Activated CD4-positive, alpha-beta T cell treated with anti-CD3 and anti-CD28 coated beads, Interleukin-2, amount 10 ng/mL, durations not matched to agents 7 days and 5 days (primary cell): ENCODE measurements around the gene PPAN. TPM values are rescaled to one million over a fixed set of nuclear protein-coding genes. Genes with fewer than 3 reads are reported as not detected.
A peak's percentile ranks its signal among the peaks of the same experiment; 100 is the strongest.

Source experiments
- CTCF ChIA-PET: fragments of 350-600 bp; sonication (Branson Sonifier 250); formaldehyde crosslinking; loops from one replicate; lab custom pipeline; 2021; ENCODE audit warnings: antibody characterized with exemption; lab: Charles Lee
- POLR2A ChIA-PET: fragments of 350-600 bp; sonication (Branson Sonifier 250); formaldehyde crosslinking; loops from one replicate; lab custom pipeline; 2021; ENCODE audit warnings: antibody characterized with exemption; lab: Charles Lee
- DNase-seq: peaks from one replicate; pipeline ENCODE4 v3.0.0-alpha.2; 2020
- H3K27ac Mint-ChIP-seq: one replicate; pipeline ENCODE4 v1.8.0; 2021; ENCODE audit warnings: mild to moderate bottlenecking, moderate library complexity, mixed read lengths
- H3K27me3 Mint-ChIP-seq: one replicate; pipeline ENCODE4 v1.8.0; 2021; ENCODE audit warnings: mixed read lengths
- H3K36me3 Mint-ChIP-seq: one replicate; pipeline ENCODE4 v1.8.0; 2021; ENCODE audit warnings: low read depth, mixed read lengths
- H3K4me1 Mint-ChIP-seq: one replicate; pipeline ENCODE4 v1.8.0; 2021; ENCODE audit warnings: mixed read lengths
- H3K4me3 Mint-ChIP-seq: one replicate; pipeline ENCODE4 v1.8.0; 2021; ENCODE audit warnings: mild to moderate bottlenecking, moderate library complexity, mixed read lengths
- H3K9me3 Mint-ChIP-seq: one replicate; pipeline ENCODE4 v1.8.0; 2021; ENCODE audit warnings: mixed read lengths
- total RNA-seq, 2 experiments: library from RNA; stranded (reverse); gene quantifications; one replicate each; pipeline ENCODE4 v1.2.3, GENCODE V29; 2021

The PPAN gene
- total RNA-seq, 2 experiments from 2014 or later, result 77.8 to 77.9 TPM

GRCh38 chr19:10095948-10096614 lies 10.1 kb upstream of the PPAN start:
- POLR2A ChIA-PET, result interaction anchor here (0.7 to 1.2 kb wide), 4 partner anchors 9 to 135 kb away, joined by 3 to 6 read pairs (median 3); partner anchors contain the start of gene PPAN
- Mint-ChIP-seq H3K27me3 (peaks cover 1% of the 10 kb centered on the region), H3K36me3 (peaks cover 30% of the 10 kb centered on the region), H3K4me1 (peaks cover 40% of the 10 kb centered on the region), H3K9me3 (no peaks in the 10 kb centered on the region), H3K27ac (peak overlapping the region; percentile 81), H3K4me3 (peak overlapping the region; percentile 56)
- peak; percentile 88 for DNase-seq
- CTCF ChIA-PET, result interaction anchor here (0.6 to 2.3 kb wide), 12 partner anchors 8 to 1732 kb away, joined by 3 to 7 read pairs (median 4); partner anchors contain the start of genes ANGPTL4 and P2RY11

- peaks cover 1% of the 10 kb centered on the region for H3K27me3 Mint-ChIP-seq
- H3K4me3 Mint-ChIP-seq, result peak overlapping the region; percentile 56
- H3K4me1 Mint-ChIP-seq, result peaks cover 39% of the 10 kb centered on the region
- POLR2A ChIA-PET, result interaction anchor here (0.7 to 1.2 kb wide), 2 partner anchors 10 to 17 kb away, joined by 3 to 6 read pairs; partner anchors contain the start of gene PPAN
- CTCF ChIA-PET, result interaction anchor here (0.6 to 2.3 kb wide), 10 partner anchors 8 to 570 kb away, joined by 3 to 7 read pairs (median 4); partner anchors contain the start of gene P2RY11
- no peaks in the 10 kb centered on the region for H3K9me3 Mint-ChIP-seq
- peaks cover 26% of the 10 kb centered on the region for H3K36me3 Mint-ChIP-seq
- DNase-seq, result no peak
- H3K27ac Mint-ChIP-seq, result peak overlapping the region; percentile 81
Observed at GRCh38 chr19:10096615-10096963, 9.6 kb upstream of the PPAN start.

- Mint-ChIP-seq H3K36me3 (no peaks in the 10 kb centered on the region), H3K4me3 (no peak overlapping the region), H3K27ac (peak overlapping the region; percentile 83), H3K27me3 (peaks cover 1% of the 10 kb centered on the region), H3K4me1 (peaks cover 53% of the 10 kb centered on the region), H3K9me3 (no peaks in the 10 kb centered on the region)
- CTCF ChIA-PET, result interaction anchor here (0.7 to 2.4 kb wide), 4 partner anchors 8 to 187 kb away, joined by 5 to 12 read pairs (median 8); partner anchors contain the start of gene P2RY11
- no peak for DNase-seq
- POLR2A ChIA-PET, result no interaction called here
Observed at GRCh38 chr19:10100163-10100785, 5.9 kb upstream of the PPAN start.

GRCh38 chr19:10102787-10103236 lies 3.4 kb upstream of the PPAN start:
- Mint-ChIP-seq H3K4me3 (no peak overlapping the region), H3K36me3 (peaks cover 11% of the 10 kb centered on the region), H3K9me3 (no peaks in the 10 kb centered on the region), H3K4me1 (peaks cover 63% of the 10 kb centered on the region), H3K27me3 (no peaks in the 10 kb centered on the region), H3K27ac (peak overlapping the region; percentile 97)
- CTCF ChIA-PET, result interaction anchor here (0.6 to 1.3 kb wide), 4 partner anchors 10 to 300 kb away, joined by 3 to 9 read pairs (median 4); partner anchors contain the start of genes CDC37 and ICAM1
- POLR2A ChIA-PET, result no interaction called here
- no peak for DNase-seq

GRCh38 chr19:10104130-10104513 lies 2.0 kb upstream of the PPAN start:
- H3K27ac Mint-ChIP-seq, result peak overlapping the region; percentile 95
- DNase-seq, result no peak
- CTCF ChIA-PET, result interaction anchor here (0.9 to 1.5 kb wide), 5 partner anchors 8 to 312 kb away, joined by 3 to 6 read pairs (median 4); no protein-coding TSS in a partner anchor
- peaks cover 19% of the 10 kb centered on the region for H3K36me3 Mint-ChIP-seq
- H3K9me3 Mint-ChIP-seq, result no peaks in the 10 kb centered on the region
- H3K4me3 Mint-ChIP-seq, result no peak overlapping the region
- H3K27me3 Mint-ChIP-seq, result no peaks in the 10 kb centered on the region
- H3K4me1 Mint-ChIP-seq, result peaks cover 58% of the 10 kb centered on the region
- POLR2A ChIA-PET, result interaction anchor here (0.5 to 0.8 kb wide), 2 partner anchors 8 to 39 kb away, joined by 3 to 5 read pairs; no protein-coding TSS in a partner anchor

- POLR2A ChIA-PET, result interaction anchor here (0.5 to 0.8 kb wide), 2 partner anchors 9 to 39 kb away, joined by 3 to 5 read pairs; no protein-coding TSS in a partner anchor
- H3K9me3 Mint-ChIP-seq, result no peaks in the 10 kb centered on the region
- H3K4me1 Mint-ChIP-seq, result peaks cover 59% of the 10 kb centered on the region
- H3K36me3 Mint-ChIP-seq, result peaks cover 27% of the 10 kb centered on the region
- DNase-seq, result peak; percentile 92
- peak overlapping the region; percentile 83 for H3K4me3 Mint-ChIP-seq
- H3K27me3 Mint-ChIP-seq, result no peaks in the 10 kb centered on the region
- CTCF ChIA-PET, result interaction anchor here (0.9 to 1.5 kb wide), 4 partner anchors 8 to 312 kb away, joined by 3 to 6 read pairs (median 5); no protein-coding TSS in a partner anchor
- H3K27ac Mint-ChIP-seq, result peak overlapping the region; percentile 95
Observed at GRCh38 chr19:10104665-10105508, 1.3 kb upstream of the PPAN start.

DNA sequence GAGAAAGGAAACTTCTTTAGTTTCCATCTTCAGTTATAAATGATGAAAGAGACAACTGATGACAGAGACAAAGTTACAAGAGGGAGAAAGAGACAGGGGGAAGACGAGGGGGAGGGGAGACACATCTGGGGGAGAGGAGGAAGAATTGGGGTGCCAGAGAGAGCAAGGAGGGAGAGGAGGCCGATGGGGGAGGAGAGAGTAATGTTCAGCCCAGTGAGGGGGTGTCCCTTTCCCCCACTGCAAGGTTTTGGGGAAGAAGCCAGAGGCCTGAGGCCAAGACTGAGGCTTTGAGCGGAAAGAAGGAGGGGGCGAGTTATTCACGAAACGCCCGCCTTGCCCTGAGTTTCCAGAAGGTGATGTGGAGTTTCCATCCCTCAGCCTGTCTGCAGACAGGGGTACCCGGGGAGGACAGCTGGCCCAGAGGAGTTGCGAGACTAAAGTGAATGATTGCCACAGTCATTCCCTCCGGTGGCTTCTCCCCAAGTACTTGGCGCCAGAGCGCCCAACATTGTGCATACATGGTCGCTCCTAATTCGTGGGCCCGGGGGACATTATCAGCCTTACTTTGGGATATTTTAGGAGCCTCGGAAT lies 558 bp upstream of the PPAN start:
- peaks cover 62% of the 10 kb centered on the region for H3K4me1 Mint-ChIP-seq
- POLR2A ChIA-PET, result no interaction called here
- CTCF ChIA-PET, result interaction anchor here (1.0 to 2.5 kb wide), 3 partner anchors 11 to 17 kb away, joined by 4 to 13 read pairs (median 5); no protein-coding TSS in a partner anchor

GRCh38 chr19:10107254-10107653 lies 1.1 kb downstream of the PPAN start:
- no peak for DNase-seq
- POLR2A ChIA-PET, result interaction anchor here (1.4 kb wide), 1 partner anchor 11 kb away, joined by 6 read pairs; no protein-coding TSS in a partner anchor
- Mint-ChIP-seq H3K36me3 (peaks cover 37% of the 10 kb centered on the region), H3K27ac (peak overlapping the region; percentile 95), H3K4me1 (peaks cover 72% of the 10 kb centered on the region), H3K4me3 (peak overlapping the region; percentile 83), H3K27me3 (no peaks in the 10 kb centered on the region), H3K9me3 (no peaks in the 10 kb centered on the region)
- CTCF ChIA-PET, result interaction anchor here (0.7 to 2.5 kb wide), 7 partner anchors 9 to 166 kb away, joined by 3 to 13 read pairs (median 6); partner anchors contain the start of gene EIF3G

More for the DNA sequence above, 558 bp upstream of the PPAN start:
- DNase-seq, result peak; percentile 68
- Mint-ChIP-seq H3K36me3 (peaks cover 32% of the 10 kb centered on the region), H3K4me3 (peak overlapping the region; percentile 83), H3K9me3 (no peaks in the 10 kb centered on the region), H3K27me3 (no peaks in the 10 kb centered on the region), H3K27ac (peak overlapping the region; percentile 95)

- DNase-seq, result no peak
- CTCF ChIA-PET, result interaction anchor here (0.7 to 2.5 kb wide), 7 partner anchors 9 to 166 kb away, joined by 3 to 13 read pairs (median 7); partner anchors contain the start of gene EIF3G
- Mint-ChIP-seq H3K9me3 (no peaks in the 10 kb centered on the region), H3K4me1 (peaks cover 72% of the 10 kb centered on the region), H3K27ac (peak overlapping the region; percentile 95), H3K4me3 (peak overlapping the region; percentile 83), H3K27me3 (no peaks in the 10 kb centered on the region), H3K36me3 (peaks cover 41% of the 10 kb centered on the region)
- POLR2A ChIA-PET, result no interaction called here
Observed at GRCh38 chr19:10107817-10108367, 1.7 kb downstream of the PPAN start.

DNA sequence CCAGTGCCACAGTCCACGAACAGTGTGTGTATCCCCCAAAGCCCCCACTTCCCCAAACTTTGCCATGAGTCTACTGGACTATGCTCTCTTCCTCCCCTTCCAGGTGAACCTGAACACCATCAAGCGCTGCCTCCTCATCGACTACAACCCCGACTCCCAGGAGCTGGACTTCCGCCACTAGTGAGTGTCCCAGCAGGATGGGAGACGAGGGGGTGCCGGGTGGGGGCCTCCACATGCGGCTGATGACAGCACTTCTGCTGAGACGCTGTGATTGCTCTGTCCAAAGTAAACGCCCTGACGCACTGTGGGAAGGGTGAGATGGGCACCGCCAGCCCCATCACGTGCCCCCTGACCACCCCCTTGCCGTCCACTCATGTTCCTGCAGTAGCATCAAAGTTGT lies 3.4 kb downstream of the PPAN start:
- H3K27ac Mint-ChIP-seq, result no peak overlapping the region
- ChIA-PET POLR2A (no interaction called here), CTCF (interaction anchor here (0.7 to 2.2 kb wide), 4 partner anchors 10 to 16 kb away, joined by 3 to 7 read pairs (median 6); partner anchors contain the start of gene EIF3G)
- H3K9me3 Mint-ChIP-seq, result no peaks in the 10 kb centered on the region
- peaks cover 69% of the 10 kb centered on the region for H3K4me1 Mint-ChIP-seq
- no peak overlapping the region for H3K4me3 Mint-ChIP-seq
- H3K36me3 Mint-ChIP-seq, result peaks cover 44% of the 10 kb centered on the region
- H3K27me3 Mint-ChIP-seq, result no peaks in the 10 kb centered on the region
- DNase-seq, result no peak
